GM21576 (cell line): ENCODE data around the gene ADAMTS4.
A peak's percentile ranks its signal among the peaks of the same experiment; 100 is the strongest.
"Not testable (repeated sequence)": the region's sequence is repeated elsewhere in the genome, so short reads cannot be mapped to it uniquely, and the experiment has no call there.

Experiments
- ATAC-seq: cut with Tn5 transposase; IDR thresholded peaks from one replicate; pipeline ENCODE4 v1.9.1; 2021; ENCODE audit warnings: mild to moderate bottlenecking, moderate library complexity; ENCODE audit not compliant: unreplicated experiment

The ADAMTS4 gene

GRCh38 chr1:161198897-161199431 is at the start of gene ADAMTS4:
Gene ADAMTS4 (minus strand): TSS chr1:161199054. CDS start chr1:161198627, 427 bp downstream.
- ATAC-seq, result no peak

- ATAC-seq, result no peak
These were observed 46.0 kb upstream of the ADAMTS4 start for GRCh38 chr1:161244888-161245287.

- ATAC-seq, result no peak
These were observed 43.5 kb upstream of the ADAMTS4 start for GRCh38 chr1:161242313-161242712.

- no peak for ATAC-seq
These were observed 42.8 kb upstream of the ADAMTS4 start for GRCh38 chr1:161241682-161242081.

GRCh38 chr1:161238039-161238473 is 39.2 kb upstream of the ADAMTS4 start, which contains the start of gene NR1I3:
Gene NR1I3 (minus strand): TSS chr1:161238203. CDS start chr1:161236565, 1,638 bp downstream.
- no peak for ATAC-seq

GRCh38 chr1:161235957-161236775 is 37.3 kb upstream of the ADAMTS4 start:
- ATAC-seq, result no peak

GRCh38 chr1:161233102-161233501 is 34.2 kb upstream of the ADAMTS4 start:
- ATAC-seq, result no peak

GRCh38 chr1:161230762-161231161 is 31.9 kb upstream of the ADAMTS4 start:
- ATAC-seq, result no peak

GRCh38 chr1:161229896-161230295 is 31.0 kb upstream of the ADAMTS4 start:
- ATAC-seq, result no peak

GRCh38 chr1:161228032-161228431 is 29.2 kb upstream of the ADAMTS4 start:
- ATAC-seq, result no peak

- ATAC-seq, result peak; percentile 30
These were observed 28.5 kb upstream of the ADAMTS4 start for GRCh38 chr1:161227196-161227871.

GRCh38 chr1:161226759-161227158 is 27.9 kb upstream of the ADAMTS4 start:
- ATAC-seq, result no peak

- no peak for ATAC-seq
These were observed 27.5 kb upstream of the ADAMTS4 start for GRCh38 chr1:161226320-161226711.

GRCh38 chr1:161225534-161226319 is 26.9 kb upstream of the ADAMTS4 start, which contains the start of gene TOMM40L:
Gene TOMM40L (plus strand): TSS chr1:161226060. CDS start chr1:161226490, 430 bp downstream.
- peak; percentile 95 for ATAC-seq

GRCh38 chr1:161225178-161225533 is 26.3 kb upstream of the ADAMTS4 start:
- no peak for ATAC-seq

GRCh38 chr1:161224695-161225087 is 25.8 kb upstream of the ADAMTS4 start:
- ATAC-seq, result not testable (repeated sequence)

- no peak for ATAC-seq
These were observed 25.2 kb upstream of the ADAMTS4 start for GRCh38 chr1:161223805-161224694.

- no peak for ATAC-seq
These were observed 23.5 kb upstream of the ADAMTS4 start for GRCh38 chr1:161222175-161223019.

GRCh38 chr1:161220002-161220401 is 21.1 kb upstream of the ADAMTS4 start:
- ATAC-seq, result no peak
